ENCODE measurements around the gene NCKAP5.

The NCKAP5 gene

DNA sequence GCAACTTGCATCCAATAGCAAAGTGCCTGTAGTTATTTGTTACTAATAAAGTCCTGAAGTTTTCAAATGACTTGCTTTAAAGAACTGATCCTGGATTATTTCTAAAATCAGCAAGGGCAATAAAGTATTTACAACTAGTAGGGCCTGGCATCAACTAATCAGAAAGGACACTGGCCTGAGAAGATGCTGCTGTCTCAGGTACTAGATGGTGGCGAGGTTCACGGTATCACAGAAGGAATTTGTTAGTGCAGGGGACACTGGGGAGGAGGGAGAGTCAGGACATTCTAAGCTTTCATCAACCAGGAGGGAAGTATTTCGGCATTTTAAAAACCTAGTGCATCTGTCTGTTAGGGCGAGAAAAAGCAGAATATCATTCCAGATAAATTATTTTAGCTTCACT lies 458.1 kb downstream of the NCKAP5 start:
- DNase-seq (ENCODE audit: low read depth) = no peak
- TF ChIP-seq, protein P1, sequence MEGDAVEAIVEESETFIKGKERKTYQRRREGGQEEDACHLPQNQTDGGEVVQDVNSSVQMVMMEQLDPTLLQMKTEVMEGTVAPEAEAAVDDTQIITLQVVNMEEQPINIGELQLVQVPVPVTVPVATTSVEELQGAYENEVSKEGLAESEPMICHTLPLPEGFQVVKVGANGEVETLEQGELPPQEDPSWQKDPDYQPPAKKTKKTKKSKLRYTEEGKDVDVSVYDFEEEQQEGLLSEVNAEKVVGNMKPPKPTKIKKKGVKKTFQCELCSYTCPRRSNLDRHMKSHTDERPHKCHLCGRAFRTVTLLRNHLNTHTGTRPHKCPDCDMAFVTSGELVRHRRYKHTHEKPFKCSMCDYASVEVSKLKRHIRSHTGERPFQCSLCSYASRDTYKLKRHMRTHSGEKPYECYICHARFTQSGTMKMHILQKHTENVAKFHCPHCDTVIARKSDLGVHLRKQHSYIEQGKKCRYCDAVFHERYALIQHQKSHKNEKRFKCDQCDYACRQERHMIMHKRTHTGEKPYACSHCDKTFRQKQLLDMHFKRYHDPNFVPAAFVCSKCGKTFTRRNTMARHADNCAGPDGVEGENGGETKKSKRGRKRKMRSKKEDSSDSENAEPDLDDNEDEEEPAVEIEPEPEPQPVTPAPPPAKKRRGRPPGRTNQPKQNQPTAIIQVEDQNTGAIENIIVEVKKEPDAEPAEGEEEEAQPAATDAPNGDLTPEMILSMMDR (IDR thresholded peaks at IDR 0.05; ENCODE audit: control insufficient read depth, insufficient read depth, low read depth, low read length, missing control alignments) = no peak
- H3K4me3 ChIP-seq (ENCODE audit: control insufficient read depth, low read depth, low read length) = no peak overlapping the region

DNA sequence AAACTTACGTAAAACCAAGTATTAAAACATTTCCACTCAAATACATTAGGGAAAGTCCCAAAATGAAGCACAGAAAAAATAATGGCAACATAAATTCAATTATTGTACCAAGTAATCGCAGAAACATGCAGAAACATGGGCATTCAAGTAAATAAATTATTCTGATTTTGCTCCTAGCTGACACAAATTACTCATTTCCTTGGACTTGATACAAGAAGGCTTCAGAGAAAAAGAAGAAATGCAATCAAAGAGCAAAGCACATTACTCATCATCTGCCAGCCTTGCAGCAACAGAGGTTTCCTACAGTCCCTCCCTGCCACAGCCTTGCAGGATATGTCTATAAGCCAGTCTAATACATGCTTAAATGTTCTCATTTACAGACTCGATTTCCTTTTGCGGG lies 458.5 kb downstream of the NCKAP5 start:
- DNase-seq (ENCODE audit: low read depth) = peak; percentile 75
- TF ChIP-seq, protein P1 (IDR thresholded peaks at IDR 0.05; ENCODE audit: control insufficient read depth, insufficient read depth, low read depth, low read length, missing control alignments) = no peak
- no peak overlapping the region for H3K4me3 ChIP-seq (ENCODE audit: control insufficient read depth, low read depth, low read length)

DNA sequence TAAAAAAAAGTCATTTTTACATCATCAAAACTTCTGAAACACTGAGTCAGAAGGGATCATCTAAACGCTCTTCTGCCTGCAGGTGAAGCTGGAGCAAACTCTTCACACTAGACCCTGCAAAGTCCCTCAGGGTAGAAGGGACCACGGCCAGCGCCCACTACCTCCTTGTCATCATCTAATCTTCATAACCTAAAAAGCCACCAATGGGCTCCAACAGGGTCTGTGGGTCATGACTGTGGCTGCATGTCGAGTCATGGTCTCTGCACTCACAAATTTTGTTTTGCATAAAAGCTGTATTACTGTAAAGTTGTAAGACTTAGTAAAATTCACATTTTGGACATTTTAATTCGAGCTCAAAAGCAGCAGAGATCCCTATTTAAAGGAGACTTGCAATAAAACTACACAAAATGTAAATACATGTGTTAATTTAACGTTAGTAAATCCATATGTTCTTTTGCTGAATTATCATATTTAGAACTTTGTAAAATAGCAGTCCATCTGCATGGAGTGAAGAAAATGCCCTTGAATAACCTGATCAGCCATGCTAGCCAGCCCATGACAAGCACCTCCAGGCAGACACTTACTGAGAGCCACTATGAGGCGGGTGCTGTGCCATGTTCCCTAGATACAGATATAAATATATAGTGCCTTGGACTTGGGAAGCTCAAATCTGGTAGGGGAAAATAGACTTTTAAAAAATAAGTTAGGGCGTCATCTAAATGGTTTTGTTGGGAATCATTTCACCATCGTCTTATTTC lies 461.0 kb downstream of the NCKAP5 start:
- TF ChIP-seq, protein P1 (IDR thresholded peaks at IDR 0.05; ENCODE audit: control insufficient read depth, insufficient read depth, low read depth, low read length, missing control alignments) = no peak
- no peak for DNase-seq (ENCODE audit: low read depth)
- no peak overlapping the region for H3K4me3 ChIP-seq (ENCODE audit: control insufficient read depth, low read depth, low read length)

DNA sequence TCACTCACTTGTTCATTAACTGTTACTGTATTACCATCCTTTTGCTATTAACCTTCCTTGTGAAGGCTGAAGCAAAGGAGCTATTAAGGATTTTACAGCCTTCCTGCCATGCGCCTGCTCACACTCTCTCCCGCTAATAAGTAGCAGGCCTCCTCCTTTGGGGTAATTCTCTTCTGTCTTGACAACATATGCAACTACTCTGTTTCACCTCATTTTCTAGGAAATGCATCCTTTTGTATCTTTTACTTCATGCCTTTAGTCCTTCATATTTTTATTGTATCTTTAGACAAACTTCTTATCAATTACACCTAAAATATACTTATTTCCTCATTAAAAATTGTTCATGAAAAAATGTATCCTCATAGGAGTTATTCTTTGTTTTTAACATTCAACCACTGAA lies 463.4 kb downstream of the NCKAP5 start:
- TF ChIP-seq, protein P1 (IDR thresholded peaks at IDR 0.05; ENCODE audit: control insufficient read depth, insufficient read depth, low read depth, low read length, missing control alignments) = no peak
- no peak overlapping the region for H3K4me3 ChIP-seq (ENCODE audit: control insufficient read depth, low read depth, low read length)
- DNase-seq (ENCODE audit: low read depth) = no peak

DNA sequence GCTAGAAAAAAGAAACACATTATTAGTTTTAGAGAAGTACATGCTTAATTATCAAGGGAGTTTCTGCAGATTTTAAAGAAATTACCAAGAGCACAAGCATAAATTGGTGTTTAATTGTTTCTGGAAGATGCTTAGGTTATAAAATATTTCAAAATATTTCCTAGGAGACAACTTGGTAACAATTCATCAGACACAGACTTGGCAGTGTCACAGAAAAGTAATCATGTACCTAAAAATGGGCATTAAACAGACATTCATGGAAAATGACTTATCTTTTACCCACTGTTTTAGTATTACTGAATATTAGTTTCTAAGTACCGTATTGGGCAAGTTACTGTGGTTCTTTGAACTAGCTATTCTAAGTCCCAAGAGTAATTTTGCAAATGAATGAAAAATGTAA lies 469.5 kb downstream of the NCKAP5 start:
- no peak for DNase-seq (ENCODE audit: low read depth)
- TF ChIP-seq, protein P1 (IDR thresholded peaks at IDR 0.05; ENCODE audit: control insufficient read depth, insufficient read depth, low read depth, low read length, missing control alignments) = no peak

DNA sequence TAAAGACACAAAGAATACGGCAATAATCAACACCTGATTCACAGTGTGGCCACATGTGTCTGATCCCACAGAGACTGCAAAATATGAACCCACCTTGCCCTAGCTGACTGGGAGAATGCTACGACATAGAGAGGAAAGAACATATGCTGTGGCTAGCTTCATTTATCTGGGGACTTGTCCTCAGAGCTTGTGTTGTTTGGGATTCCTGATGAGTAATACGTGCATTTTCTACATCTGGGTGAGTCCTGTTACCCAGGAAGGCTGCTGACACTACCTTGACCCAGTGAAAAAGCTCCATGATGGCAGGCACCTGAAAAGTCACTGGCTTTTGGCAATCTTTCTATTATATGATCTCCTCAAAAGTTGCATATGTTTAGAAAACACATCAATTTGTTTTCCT lies 470.6 kb downstream of the NCKAP5 start:
- no peak overlapping the region for H3K4me3 ChIP-seq (ENCODE audit: control insufficient read depth, low read depth, low read length)
- DNase-seq (ENCODE audit: low read depth) = no peak
- TF ChIP-seq, protein P1 (IDR thresholded peaks at IDR 0.05; ENCODE audit: control insufficient read depth, insufficient read depth, low read depth, low read length, missing control alignments) = no peak

More for the DNA sequence above, 469.5 kb downstream of the NCKAP5 start:
- no peak overlapping the region for H3K4me3 ChIP-seq (ENCODE audit: control insufficient read depth, low read depth, low read length)
